ENCODE measurements around the gene ADAMTS18.

Gene ADAMTS18

GRCh38 chr16:77396461-77396860 lies 38.4 kb downstream of the ADAMTS18 start:
- no peak overlapping the region for H3K27ac Mint-ChIP-seq
- no peaks in the 10 kb centered on the region for H3K9me3 Mint-ChIP-seq
- no peak for DNase-seq
- no peak overlapping the region for H3K4me3 Mint-ChIP-seq
- no peaks in the 10 kb centered on the region for H3K4me1 Mint-ChIP-seq (ENCODE audit: low read depth)
- H3K27me3 Mint-ChIP-seq: peaks cover 19% of the 10 kb centered on the region
- no peaks in the 10 kb centered on the region for H3K36me3 Mint-ChIP-seq (ENCODE audit: low read depth)

DNA sequence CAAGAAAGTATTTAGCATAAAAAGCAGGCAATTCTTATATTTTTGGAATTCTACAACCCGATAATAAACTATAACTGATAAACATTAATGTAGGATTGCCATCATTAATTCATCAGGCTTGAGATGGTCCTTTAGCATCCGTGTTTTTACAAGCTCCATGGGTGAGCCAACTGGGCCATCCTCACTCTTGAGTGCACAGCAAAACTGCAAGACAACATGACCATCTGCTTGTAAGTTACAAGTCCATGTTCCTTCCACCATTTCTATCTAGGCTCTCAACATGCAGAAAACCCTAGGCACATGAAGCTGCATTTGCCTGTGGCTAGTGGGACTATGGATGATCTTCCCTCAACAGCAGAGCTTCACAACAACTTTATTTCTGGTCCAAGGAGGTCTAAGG lies 40.1 kb downstream of the ADAMTS18 start:
- H3K9me3 Mint-ChIP-seq: no peaks in the 10 kb centered on the region
- H3K27ac Mint-ChIP-seq: no peak overlapping the region

DNA sequence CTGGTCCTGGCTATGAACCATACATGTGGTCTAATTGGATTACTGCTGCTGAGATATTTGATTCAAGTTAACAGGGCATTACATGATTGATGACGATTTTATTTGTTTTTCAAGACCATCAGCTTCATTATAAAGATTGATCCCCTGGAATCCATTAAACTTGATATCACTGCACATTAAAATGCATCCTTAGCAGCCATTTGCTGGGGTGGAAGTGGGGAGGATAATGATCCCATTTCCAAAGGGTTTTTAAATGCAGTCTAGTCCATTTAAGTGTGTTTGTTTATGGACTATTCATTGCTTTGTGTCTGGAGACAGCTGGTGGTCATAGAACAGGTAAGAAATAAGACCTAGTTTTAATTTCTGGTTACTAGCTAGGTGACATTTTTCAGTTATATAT lies 40.9 kb downstream of the ADAMTS18 start:
- Mint-ChIP-seq H3K4me3 (no peak overlapping the region), H3K4me1 (ENCODE audit: low read depth) (no peaks in the 10 kb centered on the region), H3K36me3 (ENCODE audit: low read depth) (no peaks in the 10 kb centered on the region), H3K27ac (no peak overlapping the region), H3K9me3 (no peaks in the 10 kb centered on the region), H3K27me3 (peaks cover 14% of the 10 kb centered on the region)
- no peak for DNase-seq

More for the DNA sequence above, 40.1 kb downstream of the ADAMTS18 start:
- Mint-ChIP-seq H3K4me1 (ENCODE audit: low read depth) (no peaks in the 10 kb centered on the region), H3K36me3 (ENCODE audit: low read depth) (no peaks in the 10 kb centered on the region), H3K27me3 (peaks cover 17% of the 10 kb centered on the region), H3K4me3 (no peak overlapping the region)
- no peak for DNase-seq

GRCh38 chr16:77387815-77388209 lies 47.0 kb downstream of the ADAMTS18 start:
- Mint-ChIP-seq H3K9me3 (no peaks in the 10 kb centered on the region), H3K4me1 (ENCODE audit: low read depth) (no peaks in the 10 kb centered on the region), H3K27ac (no peak overlapping the region), H3K27me3 (peaks cover 14% of the 10 kb centered on the region), H3K36me3 (ENCODE audit: low read depth) (no peaks in the 10 kb centered on the region), H3K4me3 (no peak overlapping the region)
- DNase-seq: no peak

DNA sequence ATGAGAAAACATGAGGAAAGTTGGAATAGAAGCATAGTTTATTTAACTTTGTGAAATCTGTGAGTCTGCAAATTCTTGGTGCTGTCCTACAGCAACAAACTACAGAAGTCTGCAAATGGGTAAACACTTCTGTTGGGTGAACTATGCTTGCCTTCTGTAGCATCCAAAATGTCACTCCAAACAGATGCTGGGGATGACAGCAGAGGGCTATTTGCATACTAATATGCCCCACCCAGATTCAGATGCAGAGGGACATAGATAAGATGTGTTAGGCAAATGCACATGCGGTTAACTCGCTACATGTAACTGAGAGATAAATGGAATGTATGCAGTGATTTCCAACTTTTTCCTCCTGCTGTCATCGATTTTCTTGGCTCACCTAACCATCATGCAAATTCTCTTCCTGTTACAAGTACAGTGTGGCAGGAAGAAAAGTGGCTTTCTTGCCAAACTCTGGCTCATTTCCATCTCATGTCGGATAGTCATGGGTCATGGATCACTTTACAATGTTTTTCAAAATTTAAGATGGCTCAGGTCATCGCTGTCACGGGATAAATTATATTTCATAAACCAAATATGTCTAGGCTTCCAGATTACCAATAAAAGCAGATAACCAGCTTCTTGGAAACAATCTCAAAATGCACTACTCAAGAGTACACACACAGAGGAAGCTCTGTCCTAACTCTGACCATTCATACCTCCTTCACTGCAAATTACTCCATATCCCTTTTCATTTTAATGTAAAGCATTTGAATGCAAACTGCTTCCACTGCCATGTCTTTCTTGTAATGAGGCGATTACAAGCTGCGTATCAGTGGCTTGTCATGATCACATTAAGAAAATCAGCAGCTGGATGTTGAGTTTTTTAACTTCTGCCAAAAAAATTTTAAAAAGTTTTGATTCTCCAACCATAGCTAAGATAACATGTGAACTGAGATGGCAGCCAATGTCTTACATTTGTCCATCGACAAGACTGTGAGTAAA lies 47.7 kb downstream of the ADAMTS18 start:
- H3K36me3 Mint-ChIP-seq (ENCODE audit: low read depth): no peaks in the 10 kb centered on the region
- no peaks in the 10 kb centered on the region for H3K9me3 Mint-ChIP-seq
- DNase-seq: no peak
- H3K27ac Mint-ChIP-seq: no peak overlapping the region
- no peaks in the 10 kb centered on the region for H3K4me1 Mint-ChIP-seq (ENCODE audit: low read depth)
- no peak overlapping the region for H3K4me3 Mint-ChIP-seq
- H3K27me3 Mint-ChIP-seq: peaks cover 9% of the 10 kb centered on the region

DNA sequence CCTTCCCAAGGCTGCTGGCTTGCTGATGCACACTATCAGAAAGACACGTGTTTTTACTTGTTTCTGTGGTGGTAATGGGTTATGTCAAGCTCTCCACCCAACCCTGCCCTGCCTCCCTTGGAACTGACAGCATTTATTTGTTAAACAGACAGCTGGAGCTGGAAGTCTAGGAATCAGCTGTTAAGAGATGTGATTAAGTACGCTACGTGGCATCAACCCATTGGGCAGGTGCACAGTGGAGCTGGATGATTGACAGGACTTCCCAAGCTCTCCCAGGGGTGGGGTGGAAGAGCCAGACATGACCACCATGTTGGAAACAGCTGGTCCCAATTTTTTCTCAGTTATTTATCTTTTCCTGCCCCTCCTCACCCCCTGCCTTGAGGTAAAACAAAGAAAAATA lies 49.4 kb downstream of the ADAMTS18 start:
- no peak overlapping the region for H3K4me3 Mint-ChIP-seq
- H3K9me3 Mint-ChIP-seq: no peaks in the 10 kb centered on the region
- no peak overlapping the region for H3K27ac Mint-ChIP-seq
- peaks cover 5% of the 10 kb centered on the region for H3K27me3 Mint-ChIP-seq
- H3K4me1 Mint-ChIP-seq (ENCODE audit: low read depth): no peaks in the 10 kb centered on the region
- no peaks in the 10 kb centered on the region for H3K36me3 Mint-ChIP-seq (ENCODE audit: low read depth)
- no peak for DNase-seq

- DNase-seq: no peak
- no peaks in the 10 kb centered on the region for H3K4me1 Mint-ChIP-seq (ENCODE audit: low read depth)
Measured at GRCh38 chr16:77383606-77384187, 51.1 kb downstream of the ADAMTS18 start.

DNA sequence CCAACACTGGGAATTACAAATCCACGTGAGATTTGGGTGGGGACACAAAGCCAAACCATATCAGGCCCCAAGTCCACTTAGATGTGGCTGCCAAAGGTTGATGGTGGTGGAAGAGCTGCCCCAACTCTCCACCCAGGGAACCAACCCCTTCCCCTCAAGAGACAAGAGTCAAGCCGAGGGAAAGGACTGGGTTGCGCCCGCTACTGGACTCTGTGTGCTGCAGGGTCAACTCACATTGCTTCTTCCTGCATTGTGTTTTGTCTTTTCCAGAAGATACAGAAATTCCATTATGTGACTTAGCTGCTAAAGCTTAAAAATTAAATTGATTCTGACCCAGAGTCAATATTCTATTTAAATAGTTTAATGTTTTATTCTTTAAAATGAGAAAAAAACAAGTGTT lies 58.5 kb downstream of the ADAMTS18 start:
- Mint-ChIP-seq H3K4me3 (no peak overlapping the region), H3K36me3 (ENCODE audit: low read depth) (no peaks in the 10 kb centered on the region), H3K9me3 (no peaks in the 10 kb centered on the region), H3K27me3 (peaks cover 11% of the 10 kb centered on the region), H3K4me1 (ENCODE audit: low read depth) (no peaks in the 10 kb centered on the region), H3K27ac (no peak overlapping the region)
- no peak for DNase-seq

More at GRCh38 chr16:77383606-77384187, 51.1 kb downstream of the ADAMTS18 start:
- Mint-ChIP-seq H3K36me3 (ENCODE audit: low read depth) (no peaks in the 10 kb centered on the region), H3K27me3 (peaks cover 5% of the 10 kb centered on the region), H3K27ac (no peak overlapping the region), H3K4me3 (no peak overlapping the region), H3K9me3 (no peaks in the 10 kb centered on the region)

DNA sequence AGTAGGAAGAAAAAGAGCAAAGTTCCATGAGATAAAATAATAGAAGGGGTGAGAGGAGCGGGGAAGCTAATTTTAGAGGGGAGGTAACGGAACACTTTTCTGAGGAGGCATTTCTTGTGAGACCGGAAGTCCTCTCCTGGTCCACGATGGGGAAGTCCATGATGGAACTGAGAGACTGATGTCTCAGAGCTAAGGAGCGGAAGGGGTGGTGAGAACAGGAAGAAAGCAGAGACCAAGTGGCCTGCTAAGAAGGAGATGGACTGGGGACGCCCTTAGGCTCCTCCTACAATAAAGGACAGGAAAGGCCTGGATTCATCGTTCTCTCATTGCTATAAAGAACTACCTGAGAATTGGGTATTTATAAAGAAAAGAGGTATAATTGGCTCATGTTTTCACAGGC lies 59.4 kb downstream of the ADAMTS18 start:
- no peaks in the 10 kb centered on the region for H3K4me1 Mint-ChIP-seq (ENCODE audit: low read depth)
- peaks cover 11% of the 10 kb centered on the region for H3K27me3 Mint-ChIP-seq
- H3K4me3 Mint-ChIP-seq: no peak overlapping the region
- H3K9me3 Mint-ChIP-seq: no peaks in the 10 kb centered on the region
- H3K36me3 Mint-ChIP-seq (ENCODE audit: low read depth): no peaks in the 10 kb centered on the region
- no peak for DNase-seq
- H3K27ac Mint-ChIP-seq: no peak overlapping the region

GRCh38 chr16:77374384-77374783 lies 60.5 kb downstream of the ADAMTS18 start:
- peaks cover 20% of the 10 kb centered on the region for H3K27me3 Mint-ChIP-seq
- H3K36me3 Mint-ChIP-seq (ENCODE audit: low read depth): no peaks in the 10 kb centered on the region
- H3K9me3 Mint-ChIP-seq: no peaks in the 10 kb centered on the region
- no peak overlapping the region for H3K27ac Mint-ChIP-seq
- no peak for DNase-seq
- H3K4me1 Mint-ChIP-seq (ENCODE audit: low read depth): no peaks in the 10 kb centered on the region
- H3K4me3 Mint-ChIP-seq: no peak overlapping the region

DNA sequence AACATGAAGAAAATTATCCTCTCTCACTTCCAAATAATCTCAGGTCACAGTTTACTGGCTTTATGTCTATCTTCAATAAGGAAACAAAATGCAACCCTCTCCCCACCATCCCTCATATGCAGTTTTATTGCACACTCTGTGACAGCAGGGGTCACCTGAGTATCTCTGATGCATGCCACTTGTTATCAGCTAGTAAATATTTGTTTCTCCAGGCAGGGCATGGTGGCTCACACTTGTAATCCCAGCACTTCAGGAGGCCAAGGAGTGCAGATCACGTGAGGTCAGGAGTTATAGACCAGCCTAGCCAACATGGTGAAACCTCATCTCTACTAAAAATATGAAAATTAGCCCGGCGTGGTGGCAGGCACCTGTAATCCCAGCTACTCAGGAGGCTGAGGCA lies 61.1 kb downstream of the ADAMTS18 start:
- peaks cover 20% of the 10 kb centered on the region for H3K27me3 Mint-ChIP-seq
- H3K36me3 Mint-ChIP-seq (ENCODE audit: low read depth): no peaks in the 10 kb centered on the region
- no peak overlapping the region for H3K27ac Mint-ChIP-seq
- DNase-seq: no peak
- H3K9me3 Mint-ChIP-seq: no peaks in the 10 kb centered on the region
- no peaks in the 10 kb centered on the region for H3K4me1 Mint-ChIP-seq (ENCODE audit: low read depth)
- H3K4me3 Mint-ChIP-seq: no peak overlapping the region

- Mint-ChIP-seq H3K36me3 (ENCODE audit: low read depth) (no peaks in the 10 kb centered on the region), H3K4me1 (ENCODE audit: low read depth) (no peaks in the 10 kb centered on the region), H3K4me3 (no peak overlapping the region), H3K27ac (no peak overlapping the region), H3K9me3 (no peaks in the 10 kb centered on the region), H3K27me3 (peaks cover 3% of the 10 kb centered on the region)
- no peak for DNase-seq
Measured at GRCh38 chr16:77364770-77365169, 70.1 kb downstream of the ADAMTS18 start.

DNA sequence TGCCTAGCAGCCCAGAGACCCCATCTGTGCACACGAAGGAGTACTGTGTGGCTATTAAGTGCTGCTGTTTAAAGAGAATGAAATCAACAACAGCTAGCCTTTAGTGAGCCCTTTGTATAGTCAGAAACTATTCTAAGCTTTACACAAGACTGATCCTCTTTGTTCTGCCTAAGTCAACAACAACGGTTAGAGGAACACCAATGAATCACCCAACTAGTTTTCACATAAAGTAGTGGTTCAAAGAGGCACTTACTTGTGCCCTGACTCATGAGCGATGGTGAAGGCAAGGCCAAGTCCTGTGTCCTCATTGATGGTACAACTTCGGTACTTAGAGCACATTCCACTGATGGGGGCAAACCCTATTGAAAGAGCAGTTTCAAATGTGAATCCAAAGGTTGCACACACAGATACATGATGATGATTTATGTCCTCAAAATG lies 75.8 kb downstream of the ADAMTS18 start:
- H3K36me3 Mint-ChIP-seq (ENCODE audit: low read depth): no peaks in the 10 kb centered on the region
- no peak overlapping the region for H3K4me3 Mint-ChIP-seq
- DNase-seq: no peak
- no peaks in the 10 kb centered on the region for H3K9me3 Mint-ChIP-seq
- no peak overlapping the region for H3K27ac Mint-ChIP-seq
- H3K27me3 Mint-ChIP-seq: peaks cover 9% of the 10 kb centered on the region
- H3K4me1 Mint-ChIP-seq (ENCODE audit: low read depth): no peaks in the 10 kb centered on the region

GRCh38 chr16:77353587-77354263 lies 81.1 kb downstream of the ADAMTS18 start:
- H3K36me3 Mint-ChIP-seq (ENCODE audit: low read depth): no peaks in the 10 kb centered on the region
- H3K27me3 Mint-ChIP-seq: peaks cover 12% of the 10 kb centered on the region
- H3K4me1 Mint-ChIP-seq (ENCODE audit: low read depth): no peaks in the 10 kb centered on the region
- no peak for DNase-seq
- no peak overlapping the region for H3K27ac Mint-ChIP-seq
- no peak overlapping the region for H3K4me3 Mint-ChIP-seq
- no peaks in the 10 kb centered on the region for H3K9me3 Mint-ChIP-seq

GRCh38 chr16:77344341-77344740 lies 90.5 kb downstream of the ADAMTS18 start:
- no peak overlapping the region for H3K27ac Mint-ChIP-seq
- peaks cover 10% of the 10 kb centered on the region for H3K27me3 Mint-ChIP-seq
- DNase-seq: no peak

More at GRCh38 chr16:77344341-77344740, 90.5 kb downstream of the ADAMTS18 start:
- no peak overlapping the region for H3K4me3 Mint-ChIP-seq
- H3K36me3 Mint-ChIP-seq (ENCODE audit: low read depth): no peaks in the 10 kb centered on the region
- H3K9me3 Mint-ChIP-seq: no peaks in the 10 kb centered on the region
- H3K4me1 Mint-ChIP-seq (ENCODE audit: low read depth): no peaks in the 10 kb centered on the region

Data from activated T-cell treated with anti-CD3 and anti-CD28 coated beads, Interleukin-2, amount 50 U/mL, for 24 hours (primary cell).